Measurements from ENCODE around the gene STX16. TPM values are rescaled to one million over a fixed set of nuclear protein-coding genes. Genes with fewer than 3 reads are reported as not detected.
A peak's percentile ranks its signal among the peaks of the same experiment; 100 is the strongest.

Gene STX16
- total and polyA plus RNA-seq, 2 of the 13 experiments (the other 11 are each of a cell fraction or from before 2014, with no cell fraction given), result 28.0 to 72.7 TPM

DNA sequence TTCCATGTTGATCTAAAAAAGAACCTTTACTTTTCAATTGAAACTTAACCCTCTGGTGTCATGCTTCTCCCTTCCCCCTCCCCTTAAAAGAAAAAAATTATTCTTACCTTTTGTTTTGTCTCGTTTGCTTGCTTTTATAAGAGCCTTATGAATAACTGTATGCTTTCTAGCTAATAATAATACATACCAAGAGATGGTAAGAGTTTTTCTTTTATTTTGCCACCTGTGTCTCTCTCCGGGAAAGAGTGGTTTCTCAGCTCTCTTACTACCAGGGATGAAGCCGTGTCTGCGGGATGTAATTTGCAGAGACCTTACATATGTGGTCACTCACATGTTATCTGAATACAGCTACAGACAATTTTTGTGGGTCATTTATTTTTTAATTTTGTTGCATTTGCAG, 7.7 kb downstream of the STX16 start:
- H3K4me3 ChIP-seq (replicated peaks in 1 of 3; ENCODE audit: insufficient read depth in 1 of 3, low read depth in 2 of 3, low read length in 3 of 3), result no peak overlapping the region
- H3K27me3 ChIP-seq (ENCODE audit: control insufficient read depth in 1 of 2, insufficient read depth in 2 of 2, low read length in 2 of 2), result no peaks in the 10 kb centered on the region
- H3K36me3 ChIP-seq (replicated peaks in 1 of 2; ENCODE audit: control insufficient read depth in 1 of 2, insufficient read depth in 2 of 2, low read length in 2 of 2), result peaks cover 17 to 41% of the 10 kb centered on the region in 2 experiments
- POLR2A ChIA-PET, result interaction anchor here (1.5 kb wide), 1 partner anchor 8 kb away, joined by 11 read pairs; the partner anchor contains the start of gene STX16
- in situ Hi-C loops (cut with HindIII; ENCODE audit: extremely low pct_ligation_motif_present, low pct_unique_long_range_greater_than_20kb), result loop anchor here (10.0 kb wide), 1 partner anchor 414 kb away; no protein-coding TSS in a partner anchor
- no peak overlapping the region for H2AFZ ChIP-seq (ENCODE audit: low read length)
- FAIRE-seq (no peak), DNase-seq (ENCODE audit: low spot score) (no peak), ATAC-seq (no peak)
- peaks cover 92% of the 10 kb centered on the region for H3K79me2 ChIP-seq (ENCODE audit: insufficient read depth, low read length)
- H3K9me3 ChIP-seq (ENCODE audit: low read length), result no peaks in the 10 kb centered on the region
- H4K20me1 ChIP-seq (ENCODE audit: insufficient read depth, low read length), result peaks cover 59% of the 10 kb centered on the region
- intact Hi-C loops (cut with micrococcal nuclease; ENCODE audit: unreplicated experiment), result loop anchor here (10.0 kb wide), 1 partner anchor 236 kb away; no protein-coding TSS in a partner anchor
- H3K4me1 ChIP-seq (ENCODE audit: insufficient read depth, low read length), result peaks cover 47% of the 10 kb centered on the region
- 0 out of 2 replicates have a peak overlapping the region, but pooled peaks have one; percentile 0 for H3K4me2 ChIP-seq (ENCODE audit: low read depth, low read length)
- no peak overlapping the region for H3K27ac ChIP-seq (ENCODE audit: extremely low read length, insufficient read depth, low read length)
- H3K9ac ChIP-seq (ENCODE audit: insufficient read depth, low read depth, low read length), result no peak overlapping the region
- no TSS peak for BruUV-seq (replicated peaks)
- CTCF ChIA-PET (ENCODE audit: low intra/inter-chr PET ratio, low total read pairs), result no interaction called here
- WGBS (ENCODE audit: low lambda C conversion rate), result 96% methylated on average over 4 of the region's 4 CpGs
- TF ChIP-seq, protein P1, sequence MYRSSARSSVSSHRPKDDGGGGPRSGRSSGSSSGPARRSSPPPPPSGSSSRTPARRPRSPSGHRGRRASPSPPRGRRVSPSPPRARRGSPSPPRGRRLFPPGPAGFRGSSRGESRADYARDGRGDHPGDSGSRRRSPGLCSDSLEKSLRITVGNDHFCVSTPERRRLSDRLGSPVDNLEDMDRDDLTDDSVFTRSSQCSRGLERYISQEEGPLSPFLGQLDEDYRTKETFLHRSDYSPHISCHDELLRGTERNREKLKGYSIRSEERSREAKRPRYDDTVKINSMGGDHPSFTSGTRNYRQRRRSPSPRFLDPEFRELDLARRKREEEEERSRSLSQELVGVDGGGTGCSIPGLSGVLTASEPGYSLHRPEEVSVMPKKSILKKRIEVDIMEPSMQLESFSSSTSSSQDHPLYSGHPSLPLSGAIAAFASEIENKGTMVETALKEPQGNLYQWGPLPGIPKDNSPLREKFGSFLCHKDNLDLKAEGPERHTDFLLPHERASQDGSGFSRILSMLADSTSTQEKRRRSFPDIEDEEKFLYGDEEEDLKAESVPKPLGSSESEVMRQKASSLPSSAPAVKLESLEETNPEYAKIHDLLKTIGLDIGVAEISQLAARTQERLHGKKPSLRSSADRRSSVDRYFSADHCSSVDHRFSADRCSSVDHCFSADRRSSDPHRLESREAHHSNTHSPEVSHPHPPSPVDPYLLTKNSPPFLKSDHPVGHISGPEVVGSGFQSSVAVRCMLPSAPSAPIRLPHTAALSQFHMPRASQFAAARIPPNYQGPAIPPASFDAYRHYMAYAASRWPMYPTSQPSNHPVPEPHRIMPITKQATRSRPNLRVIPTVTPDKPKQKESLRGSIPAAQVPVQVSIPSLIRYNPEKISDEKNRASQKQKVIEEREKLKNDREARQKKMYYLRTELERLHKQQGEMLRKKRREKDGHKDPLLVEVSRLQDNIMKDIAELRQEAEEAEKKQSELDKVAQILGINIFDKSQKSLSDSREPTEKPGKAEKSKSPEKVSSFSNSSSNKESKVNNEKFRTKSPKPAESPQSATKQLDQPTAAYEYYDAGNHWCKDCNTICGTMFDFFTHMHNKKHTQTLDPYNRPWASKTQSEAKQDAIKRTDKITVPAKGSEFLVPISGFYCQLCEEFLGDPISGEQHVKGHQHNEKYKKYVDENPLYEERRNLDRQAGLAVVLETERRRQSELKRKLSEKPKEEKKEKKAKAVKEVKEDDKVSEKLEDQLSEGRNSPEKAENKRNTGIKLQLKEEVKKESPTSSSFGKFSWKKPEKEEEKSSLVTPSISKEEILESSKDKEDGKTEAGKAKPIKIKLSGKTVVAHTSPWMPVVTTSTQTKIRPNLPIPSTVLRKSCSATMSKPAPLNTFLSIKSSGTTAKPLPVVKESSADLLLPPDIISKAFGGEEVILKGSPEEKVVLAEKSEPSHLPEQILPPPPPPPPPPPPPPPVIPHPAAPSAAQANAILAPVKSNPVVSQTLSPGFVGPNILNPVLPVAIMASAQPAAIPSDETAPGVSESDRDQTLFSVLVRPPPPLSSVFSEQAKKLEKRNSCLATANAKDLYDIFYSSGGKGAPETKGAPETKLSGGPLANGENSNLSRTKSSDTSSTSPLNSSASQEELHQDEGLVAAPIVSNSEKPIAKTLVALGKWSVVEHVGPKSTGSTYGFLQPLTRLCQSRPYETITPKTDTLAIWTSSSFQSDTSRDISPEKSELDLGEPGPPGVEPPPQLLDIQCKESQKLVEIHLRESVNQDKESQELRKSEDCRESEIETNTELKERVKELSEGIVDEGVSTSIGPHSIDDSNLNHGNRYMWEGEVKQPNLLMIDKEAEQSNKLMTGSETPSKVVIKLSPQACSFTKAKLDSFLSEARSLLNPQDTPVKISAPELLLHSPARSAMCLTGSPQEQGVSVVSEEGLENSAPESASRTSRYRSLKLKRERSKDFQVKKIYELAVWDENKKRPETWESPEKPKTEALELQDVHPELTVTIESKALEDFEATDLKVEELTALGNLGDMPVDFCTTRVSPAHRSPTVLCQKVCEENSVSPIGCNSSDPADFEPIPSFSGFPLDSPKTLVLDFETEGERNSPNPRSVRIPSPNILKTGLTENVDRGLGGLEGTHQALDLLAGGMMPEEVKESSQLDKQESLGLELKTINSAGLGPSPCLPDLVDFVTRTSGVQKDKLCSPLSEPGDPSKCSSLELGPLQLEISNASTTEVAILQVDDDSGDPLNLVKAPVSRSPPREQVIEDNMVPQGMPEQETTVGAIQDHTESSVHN (CRISPR knock-in tag; IDR thresholded peaks at IDR 0.05), result no peak
- TF ChIP-seq SRSF4 (IDR thresholded peaks at IDR 0.05; ENCODE audit: low read depth, low read length, poor library complexity, severe bottlenecking) (no peak), MAF1 (CRISPR knock-in tag; IDR thresholded peaks at IDR 0.05; ENCODE audit: borderline replicate concordance) (no peak), MEF2D (CRISPR knock-in tag; IDR thresholded peaks at IDR 0.05) (no peak)
- TF ChIP-seq, protein P2, sequence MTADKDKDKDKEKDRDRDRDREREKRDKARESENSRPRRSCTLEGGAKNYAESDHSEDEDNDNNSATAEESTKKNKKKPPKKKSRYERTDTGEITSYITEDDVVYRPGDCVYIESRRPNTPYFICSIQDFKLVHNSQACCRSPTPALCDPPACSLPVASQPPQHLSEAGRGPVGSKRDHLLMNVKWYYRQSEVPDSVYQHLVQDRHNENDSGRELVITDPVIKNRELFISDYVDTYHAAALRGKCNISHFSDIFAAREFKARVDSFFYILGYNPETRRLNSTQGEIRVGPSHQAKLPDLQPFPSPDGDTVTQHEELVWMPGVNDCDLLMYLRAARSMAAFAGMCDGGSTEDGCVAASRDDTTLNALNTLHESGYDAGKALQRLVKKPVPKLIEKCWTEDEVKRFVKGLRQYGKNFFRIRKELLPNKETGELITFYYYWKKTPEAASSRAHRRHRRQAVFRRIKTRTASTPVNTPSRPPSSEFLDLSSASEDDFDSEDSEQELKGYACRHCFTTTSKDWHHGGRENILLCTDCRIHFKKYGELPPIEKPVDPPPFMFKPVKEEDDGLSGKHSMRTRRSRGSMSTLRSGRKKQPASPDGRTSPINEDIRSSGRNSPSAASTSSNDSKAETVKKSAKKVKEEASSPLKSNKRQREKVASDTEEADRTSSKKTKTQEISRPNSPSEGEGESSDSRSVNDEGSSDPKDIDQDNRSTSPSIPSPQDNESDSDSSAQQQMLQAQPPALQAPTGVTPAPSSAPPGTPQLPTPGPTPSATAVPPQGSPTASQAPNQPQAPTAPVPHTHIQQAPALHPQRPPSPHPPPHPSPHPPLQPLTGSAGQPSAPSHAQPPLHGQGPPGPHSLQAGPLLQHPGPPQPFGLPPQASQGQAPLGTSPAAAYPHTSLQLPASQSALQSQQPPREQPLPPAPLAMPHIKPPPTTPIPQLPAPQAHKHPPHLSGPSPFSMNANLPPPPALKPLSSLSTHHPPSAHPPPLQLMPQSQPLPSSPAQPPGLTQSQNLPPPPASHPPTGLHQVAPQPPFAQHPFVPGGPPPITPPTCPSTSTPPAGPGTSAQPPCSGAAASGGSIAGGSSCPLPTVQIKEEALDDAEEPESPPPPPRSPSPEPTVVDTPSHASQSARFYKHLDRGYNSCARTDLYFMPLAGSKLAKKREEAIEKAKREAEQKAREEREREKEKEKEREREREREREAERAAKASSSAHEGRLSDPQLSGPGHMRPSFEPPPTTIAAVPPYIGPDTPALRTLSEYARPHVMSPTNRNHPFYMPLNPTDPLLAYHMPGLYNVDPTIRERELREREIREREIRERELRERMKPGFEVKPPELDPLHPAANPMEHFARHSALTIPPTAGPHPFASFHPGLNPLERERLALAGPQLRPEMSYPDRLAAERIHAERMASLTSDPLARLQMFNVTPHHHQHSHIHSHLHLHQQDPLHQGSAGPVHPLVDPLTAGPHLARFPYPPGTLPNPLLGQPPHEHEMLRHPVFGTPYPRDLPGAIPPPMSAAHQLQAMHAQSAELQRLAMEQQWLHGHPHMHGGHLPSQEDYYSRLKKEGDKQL (CRISPR knock-in tag; IDR thresholded peaks at IDR 0.05; ENCODE audit: low read depth), result no peak
- TF ChIP-seq, protein P3, sequence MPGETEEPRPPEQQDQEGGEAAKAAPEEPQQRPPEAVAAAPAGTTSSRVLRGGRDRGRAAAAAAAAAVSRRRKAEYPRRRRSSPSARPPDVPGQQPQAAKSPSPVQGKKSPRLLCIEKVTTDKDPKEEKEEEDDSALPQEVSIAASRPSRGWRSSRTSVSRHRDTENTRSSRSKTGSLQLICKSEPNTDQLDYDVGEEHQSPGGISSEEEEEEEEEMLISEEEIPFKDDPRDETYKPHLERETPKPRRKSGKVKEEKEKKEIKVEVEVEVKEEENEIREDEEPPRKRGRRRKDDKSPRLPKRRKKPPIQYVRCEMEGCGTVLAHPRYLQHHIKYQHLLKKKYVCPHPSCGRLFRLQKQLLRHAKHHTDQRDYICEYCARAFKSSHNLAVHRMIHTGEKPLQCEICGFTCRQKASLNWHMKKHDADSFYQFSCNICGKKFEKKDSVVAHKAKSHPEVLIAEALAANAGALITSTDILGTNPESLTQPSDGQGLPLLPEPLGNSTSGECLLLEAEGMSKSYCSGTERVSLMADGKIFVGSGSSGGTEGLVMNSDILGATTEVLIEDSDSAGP (CRISPR knock-in tag; IDR thresholded peaks at IDR 0.05; ENCODE audit: borderline replicate concordance), result no peak
